Measurements from ENCODE around the gene XIRP1.
"Not testable (repeated sequence)": the region's sequence is repeated elsewhere in the genome, so short reads cannot be mapped to it uniquely, and the experiment has no call there.

XIRP1 gene

GRCh38 chr3:39185326-39185958 is 7.0 kb downstream of the XIRP1 start:
- DNase-seq (ENCODE audit: low read depth): no peak

GRCh38 chr3:39184968-39185285 is 7.5 kb downstream of the XIRP1 start:
- no peak for DNase-seq (ENCODE audit: low read depth)

GRCh38 chr3:39184081-39184967 is 8.1 kb downstream of the XIRP1 start:
- DNase-seq (ENCODE audit: low read depth): no peak

- no peak for DNase-seq (ENCODE audit: low read depth)
Measured at GRCh38 chr3:39183211-39184080, 8.9 kb downstream of the XIRP1 start.

- DNase-seq (ENCODE audit: low read depth): no peak
Measured at GRCh38 chr3:39181408-39182335, 10.7 kb downstream of the XIRP1 start.

GRCh38 chr3:39180546-39181346 is 11.6 kb downstream of the XIRP1 start:
- no peak for DNase-seq (ENCODE audit: low read depth)

- DNase-seq (ENCODE audit: low read depth): no peak
Measured at GRCh38 chr3:39180183-39180545, 12.2 kb downstream of the XIRP1 start.

- no peak for DNase-seq (ENCODE audit: low read depth)
Measured at GRCh38 chr3:39178553-39178952, 13.8 kb downstream of the XIRP1 start.

GRCh38 chr3:39177708-39178332 is 14.6 kb downstream of the XIRP1 start:
- DNase-seq (ENCODE audit: low read depth): peak; percentile 76

GRCh38 chr3:39176025-39176714 is 16.2 kb downstream of the XIRP1 start:
- DNase-seq (ENCODE audit: low read depth): no peak

GRCh38 chr3:39173318-39174125 is 18.9 kb downstream of the XIRP1 start:
- no peak for DNase-seq (ENCODE audit: low read depth)

GRCh38 chr3:39171860-39172259 is 20.5 kb downstream of the XIRP1 start:
- no peak for DNase-seq (ENCODE audit: low read depth)

GRCh38 chr3:39170877-39171276 is 21.5 kb downstream of the XIRP1 start:
- DNase-seq (ENCODE audit: low read depth): not testable (repeated sequence)

- DNase-seq (ENCODE audit: low read depth): no peak
Measured at GRCh38 chr3:39170461-39170860, 21.9 kb downstream of the XIRP1 start.

GRCh38 chr3:39169712-39170111 is 22.7 kb downstream of the XIRP1 start:
- DNase-seq (ENCODE audit: low read depth): no peak

- no peak for DNase-seq (ENCODE audit: low read depth)
Measured at GRCh38 chr3:39168156-39168780, 24.1 kb downstream of the XIRP1 start.

- no peak for DNase-seq (ENCODE audit: low read depth)
Measured at GRCh38 chr3:39166932-39167532, 25.4 kb downstream of the XIRP1 start.

GRCh38 chr3:39166134-39166710 is 26.2 kb downstream of the XIRP1 start:
- DNase-seq (ENCODE audit: low read depth): peak; percentile 91

Measured in non-pigmented ciliary epithelial cell (primary cell).